ENCODE measurements around the gene IL20RB.

DNA sequence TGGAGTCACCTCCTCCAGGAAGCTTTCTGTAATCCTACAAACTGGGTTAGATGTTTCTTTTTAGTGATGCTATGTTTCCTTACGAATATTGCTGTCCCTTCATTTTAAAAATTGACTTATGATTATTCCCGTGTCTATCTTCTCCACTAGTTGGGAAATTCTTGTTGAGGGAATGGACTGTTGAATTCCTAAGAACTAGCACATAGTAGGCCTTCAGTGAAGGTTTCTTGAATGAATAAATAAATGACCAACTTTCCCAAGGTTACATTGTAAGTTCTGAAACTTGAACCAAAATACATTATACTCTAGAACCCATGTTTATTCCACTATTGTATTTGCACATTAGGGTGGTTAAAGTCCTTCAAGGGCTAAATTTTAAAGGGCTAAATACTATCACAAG is 812 bp upstream of the IL20RB start:
- TF ChIP-seq, protein P1, sequence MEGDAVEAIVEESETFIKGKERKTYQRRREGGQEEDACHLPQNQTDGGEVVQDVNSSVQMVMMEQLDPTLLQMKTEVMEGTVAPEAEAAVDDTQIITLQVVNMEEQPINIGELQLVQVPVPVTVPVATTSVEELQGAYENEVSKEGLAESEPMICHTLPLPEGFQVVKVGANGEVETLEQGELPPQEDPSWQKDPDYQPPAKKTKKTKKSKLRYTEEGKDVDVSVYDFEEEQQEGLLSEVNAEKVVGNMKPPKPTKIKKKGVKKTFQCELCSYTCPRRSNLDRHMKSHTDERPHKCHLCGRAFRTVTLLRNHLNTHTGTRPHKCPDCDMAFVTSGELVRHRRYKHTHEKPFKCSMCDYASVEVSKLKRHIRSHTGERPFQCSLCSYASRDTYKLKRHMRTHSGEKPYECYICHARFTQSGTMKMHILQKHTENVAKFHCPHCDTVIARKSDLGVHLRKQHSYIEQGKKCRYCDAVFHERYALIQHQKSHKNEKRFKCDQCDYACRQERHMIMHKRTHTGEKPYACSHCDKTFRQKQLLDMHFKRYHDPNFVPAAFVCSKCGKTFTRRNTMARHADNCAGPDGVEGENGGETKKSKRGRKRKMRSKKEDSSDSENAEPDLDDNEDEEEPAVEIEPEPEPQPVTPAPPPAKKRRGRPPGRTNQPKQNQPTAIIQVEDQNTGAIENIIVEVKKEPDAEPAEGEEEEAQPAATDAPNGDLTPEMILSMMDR (conservative IDR thresholded peaks at IDR 0.05; ENCODE audit: low read depth, low read length) = no peak
- TF ChIP-seq POLR2A (IDR thresholded peaks at IDR 0.05; ENCODE audit: low read depth, low read length) = no peak
- no peak for TF ChIP-seq CEBPB (IDR thresholded peaks at IDR 0.05; ENCODE audit: low read depth, low read length)
- no peak for TF ChIP-seq RAD21 (IDR thresholded peaks at IDR 0.05; ENCODE audit: low read length)
- no peak for TF ChIP-seq MAZ (IDR thresholded peaks at IDR 0.05; ENCODE audit: borderline replicate concordance, low read depth, low read length)
- TF ChIP-seq SMC3 (IDR thresholded peaks at IDR 0.05; ENCODE audit: low read depth, low read length) = no peak
- no peak for TF ChIP-seq RCOR1 (IDR thresholded peaks at IDR 0.05; ENCODE audit: insufficient replicate concordance, low read length)
- no peak for TF ChIP-seq RFX5 (IDR thresholded peaks at IDR 0.05; ENCODE audit: low read depth, low read length)
- no peak for TF ChIP-seq NFE2L2 (IDR thresholded peaks at IDR 0.05; ENCODE audit: low read depth, low read length)
- no peak for TF ChIP-seq MAFK (IDR thresholded peaks at IDR 0.05; ENCODE audit: low read depth, low read length)
- TF ChIP-seq CHD1 (IDR thresholded peaks at IDR 0.05; ENCODE audit: low read depth, low read length) = no peak
- no peak for TF ChIP-seq FOS (IDR thresholded peaks at IDR 0.05; ENCODE audit: low read depth, low read length)
- TF ChIP-seq, protein P2, sequence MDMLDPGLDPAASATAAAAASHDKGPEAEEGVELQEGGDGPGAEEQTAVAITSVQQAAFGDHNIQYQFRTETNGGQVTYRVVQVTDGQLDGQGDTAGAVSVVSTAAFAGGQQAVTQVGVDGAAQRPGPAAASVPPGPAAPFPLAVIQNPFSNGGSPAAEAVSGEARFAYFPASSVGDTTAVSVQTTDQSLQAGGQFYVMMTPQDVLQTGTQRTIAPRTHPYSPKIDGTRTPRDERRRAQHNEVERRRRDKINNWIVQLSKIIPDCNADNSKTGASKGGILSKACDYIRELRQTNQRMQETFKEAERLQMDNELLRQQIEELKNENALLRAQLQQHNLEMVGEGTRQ (IDR thresholded peaks at IDR 0.05; ENCODE audit: low read depth, low read length) = no peak

All from IMR-90 (cell line).